Osteoblast (primary cell): ENCODE measurements around the gene DUSP14. TPM values are rescaled to one million over a fixed set of nuclear protein-coding genes. Genes with fewer than 3 reads are reported as not detected.

ENCODE experiments used
- DNase-seq: peaks from one replicate; pipeline ENCODE4 v3.0.0; 2011; ENCODE audit warnings: low spot score, mixed read lengths; ENCODE audit not compliant: insufficient read length; ENCODE audit errors: missing footprints
- H2AFZ ChIP-seq: 2 replicates; pipeline ENCODE4 v1.6.0; 2011; ENCODE audit warnings: mild to moderate bottlenecking, low read length
- H3K27ac ChIP-seq: 2 replicates; pipeline ENCODE4 v1.5.1; 2011; ENCODE audit warnings: mild to moderate bottlenecking, low read depth, low read length, moderate library complexity
- H3K27me3 ChIP-seq: 2 replicates; pipeline ENCODE4 v1.6.0; 2012; ENCODE audit warnings: mild to moderate bottlenecking, control low read depth, inconsistent platforms, low read length, moderate library complexity; ENCODE audit not compliant: insufficient read depth
- H3K36me3 ChIP-seq: 2 replicates; pipeline ENCODE4 v1.5.1; 2011; ENCODE audit warnings: mild to moderate bottlenecking, low read length, control low read depth, moderate library complexity; ENCODE audit not compliant: insufficient read depth
- H3K4me1 ChIP-seq: 2 replicates; pipeline ENCODE4 v1.5.1; 2011; ENCODE audit warnings: mild to moderate bottlenecking, low read length, control low read depth, moderate library complexity; ENCODE audit not compliant: insufficient read depth
- H3K4me2 ChIP-seq: 2 replicates; pipeline ENCODE4 v1.6.0; 2011; ENCODE audit warnings: mild to moderate bottlenecking, low read length; ENCODE audit not compliant: insufficient read depth
- H3K4me3 ChIP-seq: fragments of 200-600 bp; sonication (generic); 3 replicates; pipeline ENCODE4 v1.5.1; 2012; ENCODE audit warnings: mild to moderate bottlenecking, low read length, inconsistent platforms; ENCODE audit not compliant: insufficient read depth
- H3K79me2 ChIP-seq: 2 replicates; pipeline ENCODE4 v1.6.0; 2012; ENCODE audit warnings: mild to moderate bottlenecking, low read length, control low read depth, inconsistent platforms; ENCODE audit not compliant: insufficient read depth
- H3K9me3 ChIP-seq: 2 replicates; pipeline ENCODE4 v1.5.1; 2011; ENCODE audit warnings: low read depth, low read length, control low read depth
- H4K20me1 ChIP-seq: 2 replicates; pipeline ENCODE4 v1.6.0; 2012; ENCODE audit warnings: mild to moderate bottlenecking, low read length, control low read depth; ENCODE audit not compliant: insufficient read depth
- total RNA-seq: library from RNA; depleted of rRNA; stranded (reverse); fragments of >200 nt; gene quantifications from 2 replicates; pipeline ENCODE4 v1.2.3, GENCODE V29; 2012
- TF ChIP-seq, protein P1 (sequence below): IDR thresholded peaks from 2 replicates; pipeline ENCODE4 v1.5.1; 2011; ENCODE audit warnings: mild to moderate bottlenecking, low read depth, low read length, moderate library complexity; ENCODE audit errors: extremely low read depth

The DUSP14 gene
- total RNA-seq, 1 donor = 97.7 TPM

DNA sequence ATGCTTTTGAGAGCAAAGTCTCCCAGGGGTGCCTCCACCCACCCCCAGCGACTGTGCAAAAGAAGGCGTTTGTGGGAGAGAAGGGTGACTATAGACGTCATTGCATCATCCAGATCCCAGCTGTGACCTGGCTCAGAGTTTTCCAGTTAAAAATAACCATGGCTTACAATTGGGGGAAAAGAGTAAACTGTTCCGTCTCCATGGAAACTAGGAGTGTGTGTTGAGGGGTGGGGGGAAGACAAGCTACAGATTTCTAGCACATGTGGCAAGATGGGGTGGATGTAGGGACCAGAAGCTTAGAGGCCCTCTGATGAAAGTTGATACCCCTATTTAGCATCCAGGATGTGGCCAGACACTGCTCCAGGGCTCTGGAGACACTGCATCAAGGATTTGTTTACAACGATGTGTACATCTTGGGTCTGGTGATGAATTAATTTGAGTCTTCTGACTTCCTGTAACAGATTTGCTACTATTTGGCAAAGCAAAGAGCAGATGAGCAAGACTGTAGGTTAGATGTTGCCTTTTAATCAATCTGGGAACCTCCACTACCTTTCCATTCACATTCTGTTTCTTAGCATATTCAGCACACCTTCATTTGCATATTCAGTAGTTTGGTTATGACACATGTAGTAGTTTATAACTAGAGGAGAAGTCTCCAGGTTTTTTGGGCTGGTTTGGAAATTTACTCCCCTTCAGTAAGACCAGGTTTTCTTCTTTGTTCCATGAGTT is 6.2 kb upstream of the DUSP14 start:
- Histone ChIP-seq H3K4me1 (peaks cover 32% of the 10 kb centered on the region), H3K27ac (peak overlapping the region; percentile 79), H3K4me2 (peak overlapping the region; percentile 37), H2AFZ (no peak overlapping the region), H3K4me3 (no peak overlapping the region), H3K36me3 (peaks cover 13% of the 10 kb centered on the region), H3K79me2 (no peaks in the 10 kb centered on the region), H3K9me3 (no peaks in the 10 kb centered on the region), H3K27me3 (no peaks in the 10 kb centered on the region), H4K20me1 (no peaks in the 10 kb centered on the region)
- TF ChIP-seq, protein P1, sequence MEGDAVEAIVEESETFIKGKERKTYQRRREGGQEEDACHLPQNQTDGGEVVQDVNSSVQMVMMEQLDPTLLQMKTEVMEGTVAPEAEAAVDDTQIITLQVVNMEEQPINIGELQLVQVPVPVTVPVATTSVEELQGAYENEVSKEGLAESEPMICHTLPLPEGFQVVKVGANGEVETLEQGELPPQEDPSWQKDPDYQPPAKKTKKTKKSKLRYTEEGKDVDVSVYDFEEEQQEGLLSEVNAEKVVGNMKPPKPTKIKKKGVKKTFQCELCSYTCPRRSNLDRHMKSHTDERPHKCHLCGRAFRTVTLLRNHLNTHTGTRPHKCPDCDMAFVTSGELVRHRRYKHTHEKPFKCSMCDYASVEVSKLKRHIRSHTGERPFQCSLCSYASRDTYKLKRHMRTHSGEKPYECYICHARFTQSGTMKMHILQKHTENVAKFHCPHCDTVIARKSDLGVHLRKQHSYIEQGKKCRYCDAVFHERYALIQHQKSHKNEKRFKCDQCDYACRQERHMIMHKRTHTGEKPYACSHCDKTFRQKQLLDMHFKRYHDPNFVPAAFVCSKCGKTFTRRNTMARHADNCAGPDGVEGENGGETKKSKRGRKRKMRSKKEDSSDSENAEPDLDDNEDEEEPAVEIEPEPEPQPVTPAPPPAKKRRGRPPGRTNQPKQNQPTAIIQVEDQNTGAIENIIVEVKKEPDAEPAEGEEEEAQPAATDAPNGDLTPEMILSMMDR = no peak
- peak; percentile 82 for DNase-seq

DNA sequence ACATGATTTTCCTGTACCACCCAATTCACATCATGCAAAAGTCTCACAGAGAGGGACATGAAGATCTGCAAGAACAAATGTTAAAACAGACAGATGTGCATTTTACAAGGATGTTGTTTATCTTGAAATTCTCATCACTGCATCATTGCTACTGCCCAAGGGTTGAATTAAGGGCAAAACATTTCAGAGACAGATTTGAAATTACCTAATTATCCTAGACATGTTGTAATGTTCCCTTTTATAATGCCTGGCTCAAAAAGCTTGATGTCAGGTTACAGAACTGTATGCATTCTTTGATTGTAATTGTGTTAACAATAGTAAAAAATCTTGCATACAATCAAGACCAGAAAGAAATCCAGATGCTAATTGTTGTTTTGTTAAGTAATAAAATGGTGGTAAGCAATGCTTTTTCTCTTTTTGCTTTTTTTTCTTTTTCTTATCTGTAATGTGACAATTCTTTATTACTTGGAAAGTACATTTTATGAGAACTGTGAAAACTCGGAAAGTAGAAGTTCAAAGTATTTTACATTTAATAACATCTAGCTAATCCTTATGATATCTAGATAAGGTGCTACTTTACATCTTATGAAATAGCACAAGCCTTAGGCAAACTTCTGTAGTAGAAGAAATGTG is 3.6 kb upstream of the DUSP14 start:
- H3K9me3 ChIP-seq = no peaks in the 10 kb centered on the region
- H4K20me1 ChIP-seq = no peaks in the 10 kb centered on the region

DNA sequence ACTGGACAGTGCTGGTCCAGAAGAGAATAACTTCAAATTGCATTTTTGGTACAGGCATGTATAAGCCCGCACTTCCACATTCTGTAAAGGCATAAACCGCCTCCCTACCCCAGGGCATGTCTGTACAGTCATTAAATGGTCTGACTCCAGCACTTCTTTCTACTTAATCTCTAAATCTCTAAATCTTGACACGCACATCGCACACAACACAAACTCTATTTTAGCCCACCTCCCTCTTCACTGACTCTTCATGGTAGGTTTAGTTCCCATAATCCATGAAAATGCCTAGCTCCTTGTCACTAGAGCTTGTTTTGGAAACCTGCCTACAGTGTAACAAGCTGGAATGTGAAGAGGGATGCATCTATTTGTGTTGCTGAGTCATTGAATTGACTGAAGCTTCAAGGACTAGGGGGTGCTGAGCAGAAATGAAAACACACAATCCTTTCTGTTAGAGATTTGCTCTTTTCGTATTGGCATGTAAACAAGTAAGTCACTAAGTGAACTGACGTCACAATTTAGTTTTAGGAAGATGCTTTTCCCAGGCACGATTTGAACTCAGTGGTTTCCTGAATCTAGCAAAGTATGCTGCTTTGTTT is 1.6 kb upstream of the DUSP14 start:
- no peak overlapping the region for H2AFZ ChIP-seq
- peaks cover 58% of the 10 kb centered on the region for H3K4me1 ChIP-seq

More for the DNA sequence above, 3.6 kb upstream of the DUSP14 start:
- no peak overlapping the region for H2AFZ ChIP-seq
- peaks cover 43% of the 10 kb centered on the region for H3K4me1 ChIP-seq
- H3K27me3 ChIP-seq = no peaks in the 10 kb centered on the region
- H3K36me3 ChIP-seq = no peaks in the 10 kb centered on the region
- no peak overlapping the region for H3K4me2 ChIP-seq
- no peak overlapping the region for H3K27ac ChIP-seq
- no peak overlapping the region for H3K4me3 ChIP-seq
- peak; percentile 44 for DNase-seq
- peaks cover 11% of the 10 kb centered on the region for H3K79me2 ChIP-seq
- TF ChIP-seq, protein P1 = no peak

More for the DNA sequence above, 1.6 kb upstream of the DUSP14 start:
- Histone ChIP-seq H3K27me3 (no peaks in the 10 kb centered on the region), H4K20me1 (peaks cover 2% of the 10 kb centered on the region), H3K9me3 (no peaks in the 10 kb centered on the region), H3K4me2 (peak overlapping the region; percentile 99), H3K27ac (peak overlapping the region; percentile 99), H3K4me3 (peak overlapping the region; percentile 87), H3K36me3 (no peaks in the 10 kb centered on the region), H3K79me2 (peaks cover 31% of the 10 kb centered on the region)
- peak; percentile 99 for DNase-seq
- TF ChIP-seq, protein P1 = no peak
